GM21423 (cell line): ENCODE data around the gene SURF6.

Source experiments
- ATAC-seq: cut with Tn5 transposase; IDR thresholded peaks from one replicate; pipeline ENCODE4 v1.9.1; 2021; ENCODE audit warnings: mild to moderate bottlenecking, moderate library complexity; ENCODE audit not compliant: unreplicated experiment

SURF6 gene

GRCh38 chr9:133368249-133368881 lies 32.4 kb upstream of the SURF6 start:
- no peak for ATAC-seq

- ATAC-seq: no peak
Observed at GRCh38 chr9:133367778-133368177, 31.8 kb upstream of the SURF6 start.

- no peak for ATAC-seq
Observed at GRCh38 chr9:133367221-133367620, 31.2 kb upstream of the SURF6 start.

GRCh38 chr9:133366435-133366834 lies 30.4 kb upstream of the SURF6 start:
- no peak for ATAC-seq

GRCh38 chr9:133362359-133363044 lies 26.5 kb upstream of the SURF6 start:
- ATAC-seq: no peak

GRCh38 chr9:133361507-133362092 lies 25.6 kb upstream of the SURF6 start:
- no peak for ATAC-seq

GRCh38 chr9:133360400-133361393 lies 24.7 kb upstream of the SURF6 start:
- ATAC-seq: no peak

GRCh38 chr9:133359399-133360175 lies 23.6 kb upstream of the SURF6 start:
- no peak for ATAC-seq

GRCh38 chr9:133357656-133358055 lies 21.7 kb upstream of the SURF6 start:
- ATAC-seq: no peak

- peak; percentile 71 for ATAC-seq
Observed at GRCh38 chr9:133356391-133357091, 20.6 kb upstream of the SURF6 start, which contains the start of the genes SURF1 and SURF2. SURF1 (minus strand) TSS chr9:133356487; CDS start chr9:133356453, 34 bp downstream. SURF2 (plus strand) TSS chr9:133356550; CDS start chr9:133356593, 43 bp downstream.

- peak; percentile 29 for ATAC-seq
Observed at GRCh38 chr9:133355881-133356357, 19.9 kb upstream of the SURF6 start.

GRCh38 chr9:133354766-133355165 lies 18.8 kb upstream of the SURF6 start:
- no peak for ATAC-seq

- ATAC-seq: no peak
Observed at GRCh38 chr9:133353548-133353947, 17.6 kb upstream of the SURF6 start.

- no peak for ATAC-seq
Observed at GRCh38 chr9:133352635-133353340, 16.8 kb upstream of the SURF6 start.

- no peak for ATAC-seq
Observed at GRCh38 chr9:133351908-133352634, 16.1 kb upstream of the SURF6 start.

GRCh38 chr9:133351526-133351907 lies 15.5 kb upstream of the SURF6 start:
- no peak for ATAC-seq

GRCh38 chr9:133349965-133350616 lies 14.1 kb upstream of the SURF6 start:
- no peak for ATAC-seq
